Progenitor cell of endocrine pancreas (in vitro differentiated cells): ENCODE data around the gene IQGAP3. TPM values are rescaled to one million over a fixed set of nuclear protein-coding genes. Genes with fewer than 3 reads are reported as not detected.

Experiments
- DNase-seq: peaks from one replicate; pipeline ENCODE4 v3.0.0; 2021; ENCODE audit warnings: low spot score; ENCODE audit not compliant: unreplicated experiment
- H3K27ac Mint-ChIP-seq: 2 replicates; pipeline ENCODE4 v1.8.0; 2021; ENCODE audit warnings: mild to moderate bottlenecking, moderate library complexity, mixed read lengths
- H3K27me3 Mint-ChIP-seq: 2 replicates; pipeline ENCODE4 v1.8.0; 2021; ENCODE audit warnings: mixed read lengths
- H3K36me3 Mint-ChIP-seq: 2 replicates; pipeline ENCODE4 v1.8.0; 2022; ENCODE audit warnings: mixed read lengths; ENCODE audit not compliant: insufficient read depth
- H3K4me1 Mint-ChIP-seq: 2 replicates; pipeline ENCODE4 v1.8.0; 2021; ENCODE audit warnings: low read depth, mixed read lengths
- H3K4me3 Mint-ChIP-seq: 2 replicates; pipeline ENCODE4 v1.8.0; 2021; ENCODE audit warnings: low read depth, mild to moderate bottlenecking, moderate library complexity, mixed read lengths
- H3K9me3 Mint-ChIP-seq: 2 replicates; pipeline ENCODE4 v1.8.0; 2021; ENCODE audit warnings: low read depth, mixed read lengths
- total RNA-seq: library from RNA; stranded (reverse); gene quantifications from 2 replicates; pipeline ENCODE4 v1.2.1, GENCODE V29; 2021
- TF ChIP-seq, protein P1 (sequence below): fragments of 200-600 bp; sonication (generic); IDR thresholded peaks from one replicate; pipeline ENCODE4 v1.5.0; 2021; ENCODE audit warnings: antibody characterized with exemption, mild to moderate bottlenecking; ENCODE audit not compliant: unreplicated experiment

Gene IQGAP3
- total RNA-seq, 1 donor from 2014 or later: 29.6 TPM

DNA sequence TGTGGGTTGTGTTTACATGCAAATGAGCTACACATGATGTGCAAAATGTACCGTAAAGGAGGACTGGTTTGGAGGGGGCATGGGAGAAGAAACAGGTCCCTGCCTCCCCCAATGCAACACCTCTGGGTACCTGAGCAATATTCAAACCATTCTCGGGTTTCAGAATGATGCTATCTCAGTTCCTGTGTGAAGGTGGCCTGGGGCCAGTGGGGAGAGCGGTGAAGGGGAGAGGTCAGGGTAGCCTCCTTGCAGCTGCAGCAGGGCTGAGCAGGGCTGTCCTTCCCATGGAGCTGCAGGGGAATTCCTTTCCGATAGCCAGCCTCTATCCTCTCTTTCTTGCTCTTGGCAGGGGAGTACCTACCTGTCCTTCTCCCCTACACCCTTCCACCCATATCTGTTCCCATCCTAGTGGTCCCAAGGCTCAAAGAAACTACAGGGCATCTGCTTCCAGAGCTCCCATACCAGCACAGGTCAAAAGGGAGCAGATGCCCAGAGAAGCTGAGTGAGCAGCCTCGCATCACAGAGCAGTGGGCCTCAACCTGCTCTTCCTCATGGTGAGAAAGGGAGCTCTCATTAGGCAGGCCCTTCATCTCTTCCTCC is 83.7 kb downstream of the IQGAP3 start:
- no peaks in the 10 kb centered on the region for H3K9me3 Mint-ChIP-seq
- no peaks in the 10 kb centered on the region for H3K27me3 Mint-ChIP-seq
- peaks cover 21% of the 10 kb centered on the region for H3K4me1 Mint-ChIP-seq
- DNase-seq: no peak
- no peak overlapping the region for H3K27ac Mint-ChIP-seq
- TF ChIP-seq, protein P1, sequence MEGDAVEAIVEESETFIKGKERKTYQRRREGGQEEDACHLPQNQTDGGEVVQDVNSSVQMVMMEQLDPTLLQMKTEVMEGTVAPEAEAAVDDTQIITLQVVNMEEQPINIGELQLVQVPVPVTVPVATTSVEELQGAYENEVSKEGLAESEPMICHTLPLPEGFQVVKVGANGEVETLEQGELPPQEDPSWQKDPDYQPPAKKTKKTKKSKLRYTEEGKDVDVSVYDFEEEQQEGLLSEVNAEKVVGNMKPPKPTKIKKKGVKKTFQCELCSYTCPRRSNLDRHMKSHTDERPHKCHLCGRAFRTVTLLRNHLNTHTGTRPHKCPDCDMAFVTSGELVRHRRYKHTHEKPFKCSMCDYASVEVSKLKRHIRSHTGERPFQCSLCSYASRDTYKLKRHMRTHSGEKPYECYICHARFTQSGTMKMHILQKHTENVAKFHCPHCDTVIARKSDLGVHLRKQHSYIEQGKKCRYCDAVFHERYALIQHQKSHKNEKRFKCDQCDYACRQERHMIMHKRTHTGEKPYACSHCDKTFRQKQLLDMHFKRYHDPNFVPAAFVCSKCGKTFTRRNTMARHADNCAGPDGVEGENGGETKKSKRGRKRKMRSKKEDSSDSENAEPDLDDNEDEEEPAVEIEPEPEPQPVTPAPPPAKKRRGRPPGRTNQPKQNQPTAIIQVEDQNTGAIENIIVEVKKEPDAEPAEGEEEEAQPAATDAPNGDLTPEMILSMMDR: no peak
- no peak overlapping the region for H3K4me3 Mint-ChIP-seq
- no peaks in the 10 kb centered on the region for H3K36me3 Mint-ChIP-seq

DNA sequence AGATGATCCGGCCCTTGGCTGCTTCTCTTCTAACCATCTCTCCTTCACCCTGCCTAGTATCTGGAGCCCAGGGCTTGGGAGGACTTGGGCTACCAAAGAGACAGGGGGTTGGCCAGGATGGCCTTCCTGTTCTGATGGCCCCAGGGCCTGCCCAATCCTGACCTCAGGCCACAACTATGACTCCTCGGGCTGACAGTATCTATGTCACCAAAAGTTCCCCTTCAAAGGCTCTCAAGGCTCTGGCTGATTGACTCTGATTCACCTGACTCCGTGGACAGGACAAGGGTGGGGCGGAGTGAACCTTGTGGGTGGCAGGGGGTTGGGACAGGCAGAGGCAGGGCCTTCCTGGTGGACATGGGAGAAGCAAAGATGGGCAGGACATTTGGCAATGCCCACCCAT is 84.5 kb downstream of the IQGAP3 start:
- no peak for DNase-seq
- no peaks in the 10 kb centered on the region for H3K9me3 Mint-ChIP-seq
- TF ChIP-seq, protein P1: no peak
- H3K27me3 Mint-ChIP-seq: no peaks in the 10 kb centered on the region
- peaks cover 21% of the 10 kb centered on the region for H3K4me1 Mint-ChIP-seq
- no peak overlapping the region for H3K27ac Mint-ChIP-seq
- no peaks in the 10 kb centered on the region for H3K36me3 Mint-ChIP-seq
- H3K4me3 Mint-ChIP-seq: no peak overlapping the region

DNA sequence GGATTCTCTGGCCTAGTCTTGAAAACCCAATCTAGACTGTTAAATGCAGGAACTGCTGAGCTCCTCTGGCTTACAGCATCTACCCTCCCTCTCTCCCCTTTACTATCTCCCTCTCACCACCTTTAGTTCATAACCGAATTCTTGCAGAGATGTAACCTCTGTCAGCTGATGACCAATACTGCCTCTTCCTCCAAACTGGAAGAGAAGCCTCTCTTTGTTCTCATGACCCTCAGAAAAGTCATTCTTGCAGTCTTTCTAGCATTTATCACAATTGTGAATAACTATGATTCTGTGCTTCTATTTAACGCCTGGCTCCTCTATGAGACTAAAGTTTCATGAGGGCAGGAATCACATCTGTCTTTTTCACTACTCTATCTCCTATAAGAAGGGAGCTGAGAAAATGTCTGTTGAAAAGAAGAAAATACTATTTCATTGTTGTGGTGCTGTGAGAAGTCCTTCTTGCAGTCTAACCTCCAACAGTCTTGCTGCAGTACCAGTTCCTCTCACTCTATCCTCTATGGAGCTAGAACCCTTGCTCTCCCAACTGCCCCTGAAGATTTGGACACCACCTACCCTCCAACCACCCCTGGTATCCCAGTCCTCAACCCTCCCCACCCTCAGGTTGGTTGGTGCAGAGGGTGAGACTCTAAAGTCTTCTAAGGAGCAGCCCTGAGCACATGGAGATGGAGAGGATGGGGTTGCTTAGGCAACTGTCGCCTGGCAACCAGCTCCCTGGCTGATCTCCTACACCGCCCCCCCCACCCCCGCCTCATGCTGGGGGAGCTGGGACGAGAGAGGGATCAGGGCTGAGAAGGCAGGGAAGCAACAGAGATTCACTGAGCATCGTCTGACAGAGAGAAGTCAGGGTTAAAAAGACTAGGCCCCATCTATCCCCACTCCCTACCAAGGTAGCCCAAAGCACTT is 85.7 kb downstream of the IQGAP3 start:
- H3K4me1 Mint-ChIP-seq: peaks cover 19% of the 10 kb centered on the region
- H3K27me3 Mint-ChIP-seq: no peaks in the 10 kb centered on the region
- peaks cover 2% of the 10 kb centered on the region for H3K36me3 Mint-ChIP-seq
- H3K4me3 Mint-ChIP-seq: no peak overlapping the region
- DNase-seq: no peak
- TF ChIP-seq, protein P1: no peak
- H3K27ac Mint-ChIP-seq: no peak overlapping the region
- no peaks in the 10 kb centered on the region for H3K9me3 Mint-ChIP-seq

DNA sequence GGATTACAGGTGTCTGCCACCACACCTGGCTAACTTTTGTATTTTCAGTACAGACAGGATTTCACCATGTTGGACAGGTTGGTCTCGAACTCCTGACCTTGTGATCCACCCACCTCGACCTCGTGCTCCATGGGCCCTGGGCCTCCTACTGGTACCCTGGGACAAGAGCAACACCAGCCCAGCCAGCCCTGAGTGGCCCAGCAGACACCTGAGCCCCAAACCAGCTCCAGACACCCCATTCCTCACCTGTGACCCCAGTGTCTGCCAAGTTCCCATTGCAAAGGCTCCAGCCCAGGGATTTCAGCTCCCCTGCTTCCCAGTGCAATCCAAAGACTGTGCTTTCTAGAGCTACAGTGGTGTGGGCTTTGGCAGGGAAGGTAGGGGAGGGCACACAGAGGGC is 86.4 kb downstream of the IQGAP3 start:
- Mint-ChIP-seq H3K36me3 (peaks cover 2% of the 10 kb centered on the region), H3K27ac (no peak overlapping the region), H3K4me3 (no peak overlapping the region), H3K9me3 (no peaks in the 10 kb centered on the region), H3K27me3 (no peaks in the 10 kb centered on the region), H3K4me1 (peaks cover 18% of the 10 kb centered on the region)
- TF ChIP-seq, protein P1: no peak
- DNase-seq: no peak

DNA sequence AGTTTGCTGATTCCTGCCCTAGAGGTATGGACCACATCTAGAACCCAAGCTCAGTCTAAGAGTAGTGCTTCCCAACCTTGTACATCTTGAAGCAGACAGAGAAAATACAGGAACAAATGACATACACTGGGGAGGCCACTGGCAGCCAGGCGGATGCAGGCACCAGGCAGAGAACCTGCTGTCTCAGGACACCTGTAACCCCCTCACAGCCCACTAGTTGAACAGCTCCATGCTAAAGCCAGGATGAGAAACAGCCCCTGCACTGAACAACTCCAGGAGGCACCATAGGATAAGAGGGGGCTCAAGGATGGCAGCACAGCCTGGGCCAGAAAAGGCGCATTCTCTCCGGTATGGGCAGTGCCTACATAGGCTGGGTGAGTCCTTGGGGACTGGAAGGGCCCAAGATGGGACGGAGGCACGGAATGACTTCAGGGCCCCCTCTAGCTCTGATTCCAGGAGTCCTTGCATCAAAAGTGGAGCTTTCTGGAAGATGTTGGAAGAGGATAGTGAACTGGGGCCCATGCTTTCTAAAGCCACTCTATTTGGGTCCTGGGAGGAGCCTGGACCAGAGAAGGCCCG is 87.8 kb downstream of the IQGAP3 start:
- Mint-ChIP-seq H3K27ac (no peak overlapping the region), H3K36me3 (peaks cover 9% of the 10 kb centered on the region), H3K4me3 (no peak overlapping the region), H3K27me3 (no peaks in the 10 kb centered on the region), H3K4me1 (peaks cover 6% of the 10 kb centered on the region), H3K9me3 (no peaks in the 10 kb centered on the region)
- DNase-seq: no peak
- TF ChIP-seq, protein P1: no peak
